HepG2 (cell line): ENCODE data around the gene ABHD4. TPM values are rescaled to one million over a fixed set of nuclear protein-coding genes. Genes with fewer than 3 reads are reported as not detected.

ENCODE experiments used
- ARID2 ChIP-seq: sonication (generic); formaldehyde crosslinking; IDR thresholded peaks from 2 replicates; pipeline ENCODE4 v1.8.1; 2022; ENCODE audit warnings: mild to moderate bottlenecking, missing genetic modification reagents, borderline replicate concordance
- ATF1 ChIP-seq: IDR thresholded peaks from 2 replicates; pipeline ENCODE4 v1.6.1; 2016; ENCODE audit warnings: mild to moderate bottlenecking, control low read depth
- BHLHE40 ChIP-seq: IDR thresholded peaks from 2 replicates; pipeline ENCODE4 v1.6.1; 2011; ENCODE audit warnings: low read length, improper control_type of control experiment
- FOXJ3 ChIP-seq: sonication (generic); formaldehyde crosslinking; IDR thresholded peaks from 2 replicates; pipeline ENCODE4 v1.4.0; 2020; ENCODE audit warnings: missing genetic modification reagents, mild to moderate bottlenecking, borderline replicate concordance
- GATAD2A ChIP-seq: IDR thresholded peaks from 2 replicates; pipeline ENCODE4 v1.6.1; 2016
- HIVEP1 ChIP-seq: sonication (generic); formaldehyde crosslinking; IDR thresholded peaks from 2 replicates; pipeline ENCODE4 v1.4.0; 2020; ENCODE audit warnings: mild to moderate bottlenecking, missing genetic modification reagents
- MIXL1 ChIP-seq: IDR thresholded peaks from 2 replicates; pipeline ENCODE4 v1.6.1; 2016
- MXI1 ChIP-seq: IDR thresholded peaks from 3 replicates; pipeline ENCODE4 v1.6.1; 2012; ENCODE audit warnings: low read depth, low read length, inconsistent platforms, borderline replicate concordance
- PAXIP1 ChIP-seq: sonication (generic); formaldehyde crosslinking; conservative IDR thresholded peaks from 2 replicates; pipeline ENCODE4 v1.4.0; 2020; ENCODE audit warnings: mild to moderate bottlenecking, missing genetic modification reagents, moderate library complexity
- STAG1 ChIP-seq: sonication (generic); formaldehyde crosslinking; IDR thresholded peaks from 2 replicates; pipeline ENCODE4 v1.4.0; 2020; ENCODE audit warnings: missing genetic modification reagents
- TEAD3 ChIP-seq: optimal IDR thresholded peaks from 2 replicates; pipeline ENCODE3; 2016; ENCODE audit warnings: borderline replicate concordance
- YEATS2 ChIP-seq: sonication (generic); formaldehyde crosslinking; IDR thresholded peaks from 2 replicates; pipeline ENCODE4 v1.4.0; 2020; ENCODE audit warnings: missing genetic modification reagents, borderline replicate concordance
- ZBED4 ChIP-seq: sonication (generic); formaldehyde crosslinking; IDR thresholded peaks from 2 replicates; pipeline ENCODE4 v1.4.0; 2020; ENCODE audit warnings: missing genetic modification reagents, borderline replicate concordance
- ZNF264 ChIP-seq: sonication (generic); formaldehyde crosslinking; IDR thresholded peaks from 2 replicates; pipeline ENCODE4 v1.4.0; 2020; ENCODE audit warnings: missing genetic modification reagents
- ZNF501 ChIP-seq: sonication (generic); formaldehyde crosslinking; IDR thresholded peaks from 2 replicates; pipeline ENCODE4 v1.5.1; 2020; ENCODE audit warnings: mild to moderate bottlenecking, moderate library complexity, missing genetic modification reagents
- ZNF597 ChIP-seq: sonication (generic); formaldehyde crosslinking; IDR thresholded peaks from 2 replicates; pipeline ENCODE4 v1.5.0; 2020; ENCODE audit warnings: missing genetic modification reagents
- ZNF777 ChIP-seq: sonication (generic); formaldehyde crosslinking; IDR thresholded peaks from 2 replicates; pipeline ENCODE4 v1.4.0; 2020; ENCODE audit warnings: missing genetic modification reagents
- ZNF850 ChIP-seq: sonication (generic); formaldehyde crosslinking; conservative IDR thresholded peaks from 2 replicates; pipeline ENCODE4 v1.9.0; 2021; ENCODE audit warnings: mild to moderate bottlenecking, missing genetic modification reagents
- polyA plus RNA-seq, 8 experiments: library from polyadenylated mRNA; depleted of rRNA in 3 of 8; stranded (reverse) in 7 of 8; unstranded in 1 of 8; fragments of >200 nt; fragmentation: Illumina TruSeq in 4 of 8; extraction: Trizol in 4 of 8; gene quantifications; 2 replicates each; pipeline versions ENCODE4 v1.2.1 to v1.2.3, GENCODE V29; 2011 to 2016; ENCODE audit warnings: low read depth in 4 of 8, missing spikeins in 1 of 8, mixed read lengths in 1 of 8; ENCODE audit not compliant: insufficient read depth in 1 of 8
- total RNA-seq, 5 experiments: library from RNA; depleted of rRNA; stranded (reverse); fragments of >200 nt; fragmentation: Illumina TruSeq; extraction: Trizol; gene quantifications; 2 replicates each; pipeline ENCODE4 v1.2.3, GENCODE V29; 2016; ENCODE audit warnings: low read depth in 1 of 5
- TF ChIP-seq, protein P1 (sequence below): IDR thresholded peaks from 2 replicates; pipeline ENCODE4 v1.6.1; 2016; ENCODE audit warnings: mild to moderate bottlenecking

The ABHD4 gene
- total and polyA plus RNA-seq, 2 of the 13 experiments (the other 11 are each of a cell fraction or from before 2014, with no cell fraction given) = 16.1 to 47.5 TPM

- TF ChIP-seq PAXIP1 (CRISPR knock-in tag) (0 out of 2 replicates have a peak, but pooled peaks have one; percentile 9), MXI1 (peak; percentile 57; the same call in 1 of the 3 replicates), ZBED4 (CRISPR knock-in tag) (peak; percentile 72), YEATS2 (CRISPR knock-in tag) (peak; percentile 46; the same call in 1 of the 2 replicates), ZNF850 (CRISPR knock-in tag) (no peak), FOXJ3 (peak; percentile 71; the same call in 1 of the 2 replicates), ARID2 (CRISPR knock-in tag) (peak; percentile 70; the same call in 1 of the 2 replicates), BHLHE40 (peak; percentile 30; the same call in 1 of the 2 replicates), MIXL1 (CRISPR knock-in tag) (peak; percentile 81; the same call in 1 of the 2 replicates), STAG1 (CRISPR knock-in tag) (peak; percentile 94), ZNF264 (0 out of 2 replicates have a peak, but pooled peaks have one; percentile 50), ZNF597 (0 out of 2 replicates have a peak, but pooled peaks have one; percentile 14), ZNF501 (CRISPR knock-in tag) (peak; percentile 84), GATAD2A (CRISPR knock-in tag) (peak; percentile 68; the same call in 1 of the 2 replicates), ZNF777 (CRISPR knock-in tag) (0 out of 2 replicates have a peak, but pooled peaks have one; percentile 46), ATF1 (CRISPR knock-in tag) (no peak), HIVEP1 (CRISPR knock-in tag) (no peak; the same call in 1 of the 2 replicates), TEAD3 (CRISPR knock-in tag) (peak; percentile 100)
- TF ChIP-seq, protein P1, sequence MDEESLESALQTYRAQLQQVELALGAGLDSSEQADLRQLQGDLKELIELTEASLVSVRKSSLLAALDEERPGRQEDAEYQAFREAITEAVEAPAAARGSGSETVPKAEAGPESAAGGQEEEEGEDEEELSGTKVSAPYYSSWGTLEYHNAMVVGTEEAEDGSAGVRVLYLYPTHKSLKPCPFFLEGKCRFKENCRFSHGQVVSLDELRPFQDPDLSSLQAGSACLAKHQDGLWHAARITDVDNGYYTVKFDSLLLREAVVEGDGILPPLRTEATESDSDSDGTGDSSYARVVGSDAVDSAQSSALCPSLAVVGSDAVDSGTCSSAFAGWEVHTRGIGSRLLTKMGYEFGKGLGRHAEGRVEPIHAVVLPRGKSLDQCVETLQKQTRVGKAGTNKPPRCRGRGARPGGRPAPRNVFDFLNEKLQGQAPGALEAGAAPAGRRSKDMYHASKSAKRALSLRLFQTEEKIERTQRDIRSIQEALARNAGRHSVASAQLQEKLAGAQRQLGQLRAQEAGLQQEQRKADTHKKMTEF (CRISPR knock-in tag) = no peak
Observed at GRCh38 chr14:22570132-22570949, 27.8 kb upstream of the ABHD4 start (continued).
